Effector memory CD4-positive, alpha-beta T cell (primary cell): ENCODE results near the gene SYT15.
"Not testable (repeated sequence)": the region's sequence is repeated elsewhere in the genome, so short reads cannot be mapped to it uniquely, and the experiment has no call there.

Experiments
- DNase-seq, 3 donors: peaks; one replicate each; pipeline ENCODE4 v3.0.0-alpha.2; 2020
- H3K27ac ChIP-seq: 2 replicates; pipeline ENCODE4 v1.7.0; 2013; ENCODE audit warnings: mild to moderate bottlenecking, low read length, moderate library complexity; ENCODE audit not compliant: insufficient read depth, poor library complexity, severe bottlenecking
- H3K27me3 ChIP-seq: replicated peaks from 2 replicates; pipeline ENCODE4 v1.7.0; 2013; ENCODE audit warnings: mild to moderate bottlenecking, low read length; ENCODE audit not compliant: insufficient read depth, control insufficient read depth, poor library complexity, severe bottlenecking
- H3K36me3 ChIP-seq: 2 replicates; pipeline ENCODE4 v1.7.0; 2013; ENCODE audit warnings: mild to moderate bottlenecking, low read length, moderate library complexity; ENCODE audit not compliant: control insufficient read depth, insufficient read depth
- H3K4me1 ChIP-seq: 2 replicates; pipeline ENCODE4 v1.7.0; 2013; ENCODE audit warnings: low read length, mild to moderate bottlenecking; ENCODE audit not compliant: control insufficient read depth, insufficient read depth, poor library complexity, severe bottlenecking
- H3K4me3 ChIP-seq: 2 replicates; pipeline ENCODE4 v1.7.0; 2013; ENCODE audit warnings: low read length, low read depth, mild to moderate bottlenecking; ENCODE audit not compliant: insufficient read depth, poor library complexity, severe bottlenecking
- H3K9me3 ChIP-seq: 2 replicates; pipeline ENCODE4 v1.7.0; 2013; ENCODE audit warnings: mild to moderate bottlenecking, low read length, moderate library complexity; ENCODE audit not compliant: control insufficient read depth
- total RNA-seq, 3 donors: gene quantifications; one replicate each; lab custom pipeline; 2026; lab: John Stamatoyannopoulos, UW

The SYT15 gene
- 0 reads per million in 3 donors for total RNA-seq

- not testable (repeated sequence) for H3K9me3 ChIP-seq, H3K4me1 ChIP-seq, H3K27me3 ChIP-seq, H3K36me3 ChIP-seq, H3K27ac ChIP-seq, DNase-seq, H3K4me3 ChIP-seq
Observed at GRCh38 chr10:46578474-46579178, at the start of gene SYT15. Gene SYT15 (plus strand): TSS chr10:46579128. CDS start chr10:46579169, 41 bp downstream.

GRCh38 chr10:46529742-46530141 is 49.2 kb upstream of the SYT15 start:
- not testable (repeated sequence) for H3K4me1 ChIP-seq, H3K4me3 ChIP-seq, H3K9me3 ChIP-seq, DNase-seq, H3K27ac ChIP-seq, H3K27me3 ChIP-seq, H3K36me3 ChIP-seq

GRCh38 chr10:46530249-46531186 is 48.4 kb upstream of the SYT15 start:
- Histone ChIP-seq H3K4me1 (no peaks in the 10 kb centered on the region), H3K27ac (no peak overlapping the region), H3K9me3 (no peaks in the 10 kb centered on the region), H3K36me3 (no peaks in the 10 kb centered on the region), H3K27me3 (no peaks in the 10 kb centered on the region), H3K4me3 (no peak overlapping the region)
- DNase-seq: no peak

GRCh38 chr10:46532256-46532655 is 46.7 kb upstream of the SYT15 start:
- H3K36me3 ChIP-seq, DNase-seq, H3K27ac ChIP-seq, H3K27me3 ChIP-seq, H3K4me3 ChIP-seq, H3K4me1 ChIP-seq, H3K9me3 ChIP-seq: not testable (repeated sequence)

DNA sequence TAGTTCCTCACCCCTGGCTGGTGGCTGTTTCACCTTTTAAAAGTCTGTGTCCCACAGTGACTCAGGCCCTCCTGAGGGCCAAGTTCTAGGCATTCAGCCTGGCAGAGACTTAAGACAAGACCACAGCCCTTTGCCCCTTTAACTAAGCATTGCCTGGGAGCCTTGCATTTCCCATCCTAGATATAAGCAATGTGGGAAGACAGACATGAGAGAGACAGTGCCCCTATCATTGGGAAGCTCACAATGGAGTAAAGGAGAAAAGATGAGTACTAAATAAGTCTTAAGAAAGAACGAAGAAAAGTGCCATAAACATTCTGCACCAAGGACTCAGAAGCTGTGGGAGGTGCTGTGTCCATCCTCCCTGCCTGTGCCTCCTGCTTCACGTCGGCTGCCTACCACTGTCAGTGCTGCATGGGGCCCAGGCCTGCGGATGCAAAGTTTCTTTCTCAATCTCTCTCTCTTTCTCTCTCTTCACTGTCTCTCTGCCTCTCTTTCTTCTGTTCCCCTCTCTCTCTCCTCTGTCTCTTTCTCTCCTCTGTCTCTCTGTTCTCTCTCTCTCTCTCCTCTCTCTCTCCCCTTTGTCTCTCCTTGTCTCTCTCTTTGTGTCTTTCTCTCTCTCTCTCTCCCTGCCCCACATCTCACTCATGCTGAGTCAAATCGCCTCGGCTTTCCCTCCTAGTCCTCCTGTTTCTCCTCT is 44.0 kb upstream of the SYT15 start:
- Histone ChIP-seq H3K9me3 (no peaks in the 10 kb centered on the region), H3K27me3 (peaks cover 5% of the 10 kb centered on the region), H3K4me3 (no peak overlapping the region), H3K4me1 (no peaks in the 10 kb centered on the region), H3K27ac (no peak overlapping the region), H3K36me3 (no peaks in the 10 kb centered on the region)
- DNase-seq: no peak

- Histone ChIP-seq H3K27ac (no peak overlapping the region), H3K4me1 (no peaks in the 10 kb centered on the region), H3K36me3 (no peaks in the 10 kb centered on the region), H3K27me3 (peaks cover 5% of the 10 kb centered on the region), H3K4me3 (no peak overlapping the region), H3K9me3 (no peaks in the 10 kb centered on the region)
- DNase-seq: no peak
Observed at GRCh38 chr10:46536171-46536570, 42.8 kb upstream of the SYT15 start.

DNA sequence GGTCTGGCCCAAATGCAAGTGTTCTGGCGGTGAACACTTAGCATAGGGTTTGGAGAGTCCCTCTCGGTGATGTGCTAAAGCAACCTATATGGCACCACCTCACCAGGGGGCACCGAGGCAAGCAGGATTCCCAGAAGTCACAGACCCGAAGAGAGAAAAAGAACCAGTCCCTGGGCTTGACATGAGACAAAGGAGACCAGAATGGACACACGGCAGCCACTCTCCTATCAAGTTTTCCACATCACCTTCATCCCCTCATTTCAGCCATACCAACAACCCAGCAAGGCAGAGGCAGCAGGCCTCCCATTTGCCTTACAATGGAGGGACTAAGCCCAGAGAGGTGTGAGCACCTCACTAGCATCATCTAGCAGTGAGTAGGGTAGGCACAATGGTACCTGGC is 42.1 kb upstream of the SYT15 start:
- H3K4me1 ChIP-seq: no peaks in the 10 kb centered on the region
- H3K4me3 ChIP-seq: no peak overlapping the region
- H3K27me3 ChIP-seq: peaks cover 5% of the 10 kb centered on the region
- H3K36me3 ChIP-seq: no peaks in the 10 kb centered on the region
- DNase-seq: no peak
- H3K27ac ChIP-seq: no peak overlapping the region
- H3K9me3 ChIP-seq: no peaks in the 10 kb centered on the region

GRCh38 chr10:46537309-46537708 is 41.6 kb upstream of the SYT15 start:
- H3K36me3 ChIP-seq: no peaks in the 10 kb centered on the region
- no peak overlapping the region for H3K4me3 ChIP-seq
- H3K9me3 ChIP-seq: no peaks in the 10 kb centered on the region
- no peak overlapping the region for H3K27ac ChIP-seq
- no peaks in the 10 kb centered on the region for H3K4me1 ChIP-seq
- no peak for DNase-seq
- peaks cover 5% of the 10 kb centered on the region for H3K27me3 ChIP-seq

DNA sequence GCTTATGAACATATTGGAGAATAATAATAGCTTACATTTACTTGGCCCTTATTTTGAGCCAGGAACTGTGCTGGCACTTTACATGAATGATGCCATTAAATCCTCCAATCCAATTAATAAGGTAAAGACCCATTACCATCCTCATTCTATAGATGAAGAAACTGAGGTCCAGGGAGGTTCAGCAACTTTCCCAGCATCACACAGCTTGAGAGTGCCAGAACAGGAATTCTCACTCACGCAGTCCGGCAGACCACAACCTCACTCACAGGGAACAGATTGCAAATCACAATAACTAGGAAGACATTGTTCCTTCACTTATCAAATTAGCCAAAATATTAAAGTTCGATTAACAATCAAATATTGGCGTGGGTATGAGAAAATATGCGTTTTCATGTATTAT is 40.8 kb upstream of the SYT15 start:
- Histone ChIP-seq H3K36me3 (no peaks in the 10 kb centered on the region), H3K27me3 (peaks cover 5% of the 10 kb centered on the region), H3K4me3 (no peak overlapping the region), H3K9me3 (no peaks in the 10 kb centered on the region), H3K4me1 (no peaks in the 10 kb centered on the region), H3K27ac (no peak overlapping the region)
- no peak for DNase-seq
